ENCODE measurements around the gene ADORA2A. TPM values are rescaled to one million over a fixed set of nuclear protein-coding genes. Genes with fewer than 3 reads are reported as not detected.
A peak's percentile ranks its signal among the peaks of the same experiment; 100 is the strongest.

Gene ADORA2A
- total RNA-seq, 1 experiment from 2014 or later = 4.0 TPM

GRCh38 chr22:24420977-24421343 lies 6.4 kb upstream of the ADORA2A start:
- TF ChIP-seq CTCF (IDR thresholded peaks at IDR 0.05; ENCODE audit: insufficient read depth in 1 of 2, low read depth in 1 of 2, low read length in 1 of 2, severe bottlenecking in 1 of 2, unreplicated experiment in 1 of 2) = no peak
- no peaks in the 10 kb centered on the region for H3K27me3 Mint-ChIP-seq (ENCODE audit: insufficient read depth, unreplicated experiment)
- intact Hi-C loops (cut with micrococcal nuclease; ENCODE audit: unreplicated experiment) = loop anchor here (1.0 kb wide), 2 partner anchors 100 to 104 kb away; no protein-coding TSS in a partner anchor
- no peaks in the 10 kb centered on the region for H3K9me3 Mint-ChIP-seq (ENCODE audit: unreplicated experiment)
- Histone ChIP-seq H3K36me3 (ENCODE audit: control insufficient read depth, insufficient read depth, low read length) (no peaks in the 10 kb centered on the region; the same call in 1 of the 2 replicates), H3K4me1 (peaks cover 13% of the 10 kb centered on the region), H3K27me3 (replicated peaks; ENCODE audit: control insufficient read depth, insufficient read depth, low read length) (no peaks in the 10 kb centered on the region), H3K9me3 (no peaks in the 10 kb centered on the region), H3K4me3 (ENCODE audit: low read depth, low read length) (no peak overlapping the region)
- peaks cover 46% of the 10 kb centered on the region for H3K36me3 Mint-ChIP-seq (ENCODE audit: insufficient read depth, unreplicated experiment)
- no peak for DNase-seq
- H3K4me1 Mint-ChIP-seq (ENCODE audit: low read depth, unreplicated experiment) = peaks cover 13% of the 10 kb centered on the region
- H3K27ac Mint-ChIP-seq (ENCODE audit: unreplicated experiment) = peak overlapping the region; percentile 80
- CTCF ChIA-PET = interaction anchor here (0.6 to 6.1 kb wide), 9 partner anchors 13 to 134 kb away, joined by 3 to 51 read pairs (median 6); partner anchors contain the start of gene GUCD1
- H3K4me3 Mint-ChIP-seq (ENCODE audit: unreplicated experiment) = no peak overlapping the region
- no TSS peak for BruUV-seq (replicated peaks)
- POLR2A ChIA-PET = interaction anchor here (0.5 kb wide), 1 partner anchor 134 kb away, joined by 3 read pairs; no protein-coding TSS in a partner anchor

GRCh38 chr22:24421428-24421931 lies 5.9 kb upstream of the ADORA2A start:
- TF ChIP-seq CTCF (IDR thresholded peaks at IDR 0.05; ENCODE audit: insufficient read depth in 1 of 2, low read depth in 1 of 2, low read length in 1 of 2, severe bottlenecking in 1 of 2, unreplicated experiment in 1 of 2) = peak; percentile 40 to 47
- BruUV-seq (replicated peaks) = no TSS peak
- H3K36me3 Mint-ChIP-seq (ENCODE audit: insufficient read depth, unreplicated experiment) = peaks cover 47% of the 10 kb centered on the region
- peaks cover 13% of the 10 kb centered on the region for H3K4me1 ChIP-seq
- H3K9me3 ChIP-seq = no peaks in the 10 kb centered on the region
- H3K27me3 Mint-ChIP-seq (ENCODE audit: insufficient read depth, unreplicated experiment) = no peaks in the 10 kb centered on the region
- H3K4me3 Mint-ChIP-seq (ENCODE audit: unreplicated experiment) = no peak overlapping the region
- peaks cover 13% of the 10 kb centered on the region for H3K4me1 Mint-ChIP-seq (ENCODE audit: low read depth, unreplicated experiment)
- CTCF ChIA-PET = interaction anchor here (0.6 to 6.1 kb wide), 13 partner anchors 12 to 571 kb away, joined by 3 to 51 read pairs (median 6); partner anchors contain the start of gene GUCD1
- POLR2A ChIA-PET = interaction anchor here (0.5 kb wide), 1 partner anchor 134 kb away, joined by 3 read pairs; no protein-coding TSS in a partner anchor
- no peaks in the 10 kb centered on the region; the same call in 1 of the 2 replicates for H3K36me3 ChIP-seq (ENCODE audit: control insufficient read depth, insufficient read depth, low read length)
- no peak overlapping the region for H3K4me3 ChIP-seq (ENCODE audit: low read depth, low read length)
- H3K9me3 Mint-ChIP-seq (ENCODE audit: unreplicated experiment) = no peaks in the 10 kb centered on the region
- intact Hi-C loops (cut with micrococcal nuclease; ENCODE audit: unreplicated experiment) = loop anchor here (1.0 kb wide), 2 partner anchors 100 to 104 kb away; no protein-coding TSS in a partner anchor
- peak; percentile 77 for DNase-seq
- H3K27ac Mint-ChIP-seq (ENCODE audit: unreplicated experiment) = peak overlapping the region; percentile 80
- no peaks in the 10 kb centered on the region for H3K27me3 ChIP-seq (replicated peaks; ENCODE audit: control insufficient read depth, insufficient read depth, low read length)

GRCh38 chr22:24422102-24422665 lies 5.2 kb upstream of the ADORA2A start:
- CTCF ChIA-PET = interaction anchor here (0.6 to 6.1 kb wide), 12 partner anchors 11 to 572 kb away, joined by 3 to 51 read pairs (median 6); partner anchors contain the start of gene GUCD1

More at GRCh38 chr22:24422102-24422665, 5.2 kb upstream of the ADORA2A start:
- BruUV-seq (replicated peaks) = no TSS peak
- peaks cover 51% of the 10 kb centered on the region for H3K36me3 Mint-ChIP-seq (ENCODE audit: insufficient read depth, unreplicated experiment)
- peak overlapping the region; percentile 62 for H3K4me3 Mint-ChIP-seq (ENCODE audit: unreplicated experiment)
- intact Hi-C loops (cut with micrococcal nuclease; ENCODE audit: unreplicated experiment) = no loop called here
- H3K4me1 Mint-ChIP-seq (ENCODE audit: low read depth, unreplicated experiment) = peaks cover 13% of the 10 kb centered on the region
- H3K9me3 Mint-ChIP-seq (ENCODE audit: unreplicated experiment) = no peaks in the 10 kb centered on the region
- H3K4me1 ChIP-seq = peaks cover 13% of the 10 kb centered on the region
- H3K36me3 ChIP-seq (ENCODE audit: control insufficient read depth, insufficient read depth, low read length) = no peaks in the 10 kb centered on the region; the same call in 1 of the 2 replicates
- POLR2A ChIA-PET = no interaction called here
- H3K9me3 ChIP-seq = no peaks in the 10 kb centered on the region
- no peaks in the 10 kb centered on the region for H3K27me3 ChIP-seq (replicated peaks; ENCODE audit: control insufficient read depth, insufficient read depth, low read length)
- H3K27ac Mint-ChIP-seq (ENCODE audit: unreplicated experiment) = peak overlapping the region; percentile 70
- H3K27me3 Mint-ChIP-seq (ENCODE audit: insufficient read depth, unreplicated experiment) = no peaks in the 10 kb centered on the region
- H3K4me3 ChIP-seq (ENCODE audit: low read depth, low read length) = no peak overlapping the region
- TF ChIP-seq CTCF (IDR thresholded peaks at IDR 0.05; ENCODE audit: insufficient read depth in 1 of 2, low read depth in 1 of 2, low read length in 1 of 2, severe bottlenecking in 1 of 2, unreplicated experiment in 1 of 2) = no peak
- DNase-seq = no peak

Data from Caco-2 (cell line).